Loucy (cell line): Measurements from ENCODE around the gene TRPM1.

Source experiments
- EZH2phosphoT487 ChIP-seq: fragments of 200-600 bp; IDR thresholded peaks from 2 replicates; pipeline ENCODE4 v1.6.1; 2018; ENCODE audit warnings: antibody characterized with exemption, mild to moderate bottlenecking, moderate library complexity, borderline replicate concordance
- TF ChIP-seq, protein P1 (sequence below): fragments of 200-600 bp; sonication (generic); conservative IDR thresholded peaks from 2 replicates; pipeline ENCODE4 v1.5.1; 2014; ENCODE audit warnings: mild to moderate bottlenecking, antibody characterized with exemption, low read length

DNA sequence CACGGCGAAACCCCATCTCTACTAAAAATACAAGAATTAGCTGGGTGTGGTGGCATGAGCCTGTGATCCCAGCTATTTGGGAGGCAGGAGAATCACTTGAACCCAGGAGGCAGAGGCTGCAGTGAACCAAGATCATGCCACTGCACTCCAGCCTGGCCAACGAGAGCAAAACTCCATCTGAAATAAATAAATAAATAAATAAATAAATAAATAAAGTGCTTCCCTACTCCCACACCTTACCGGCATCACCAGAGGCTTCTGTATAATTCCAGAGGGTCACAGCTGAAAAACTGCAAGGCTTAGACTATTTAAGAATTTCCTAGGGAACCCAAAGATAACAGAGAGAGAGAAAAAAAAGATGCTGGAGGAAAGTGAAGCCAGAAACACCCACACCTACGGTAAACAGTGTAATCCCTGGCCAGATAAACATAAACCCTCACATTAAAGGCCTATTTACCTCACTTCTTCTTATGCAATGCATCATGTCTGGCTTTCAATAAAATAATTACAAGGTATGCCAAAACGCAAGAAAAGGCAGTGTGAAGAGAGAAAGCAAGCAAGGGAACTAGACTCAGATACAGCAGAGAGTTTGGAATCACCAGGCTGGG is 15.0 kb upstream of the TRPM1 start:
- TF ChIP-seq, protein P1, sequence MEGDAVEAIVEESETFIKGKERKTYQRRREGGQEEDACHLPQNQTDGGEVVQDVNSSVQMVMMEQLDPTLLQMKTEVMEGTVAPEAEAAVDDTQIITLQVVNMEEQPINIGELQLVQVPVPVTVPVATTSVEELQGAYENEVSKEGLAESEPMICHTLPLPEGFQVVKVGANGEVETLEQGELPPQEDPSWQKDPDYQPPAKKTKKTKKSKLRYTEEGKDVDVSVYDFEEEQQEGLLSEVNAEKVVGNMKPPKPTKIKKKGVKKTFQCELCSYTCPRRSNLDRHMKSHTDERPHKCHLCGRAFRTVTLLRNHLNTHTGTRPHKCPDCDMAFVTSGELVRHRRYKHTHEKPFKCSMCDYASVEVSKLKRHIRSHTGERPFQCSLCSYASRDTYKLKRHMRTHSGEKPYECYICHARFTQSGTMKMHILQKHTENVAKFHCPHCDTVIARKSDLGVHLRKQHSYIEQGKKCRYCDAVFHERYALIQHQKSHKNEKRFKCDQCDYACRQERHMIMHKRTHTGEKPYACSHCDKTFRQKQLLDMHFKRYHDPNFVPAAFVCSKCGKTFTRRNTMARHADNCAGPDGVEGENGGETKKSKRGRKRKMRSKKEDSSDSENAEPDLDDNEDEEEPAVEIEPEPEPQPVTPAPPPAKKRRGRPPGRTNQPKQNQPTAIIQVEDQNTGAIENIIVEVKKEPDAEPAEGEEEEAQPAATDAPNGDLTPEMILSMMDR: no peak
- no peak for TF ChIP-seq EZH2phosphoT487
